H1 (cell line): ENCODE data around the gene ANXA2R. TPM values are rescaled to one million over a fixed set of nuclear protein-coding genes. Genes with fewer than 3 reads are reported as not detected.
"Not testable (repeated sequence)": the region's sequence is repeated elsewhere in the genome, so short reads cannot be mapped to it uniquely, and the experiment has no call there.

Source experiments
- CTCF ChIA-PET: fragments of 300-600 bp; sonication (Branson Sonifier 250); formaldehyde crosslinking; loops from one replicate; lab custom pipeline; 2021; ENCODE audit not compliant: partially characterized antibody; lab: Charles Lee
- POLR2A ChIA-PET: fragments of 300-600 bp; sonication (Branson Sonifier 250); formaldehyde crosslinking; loops from one replicate; lab custom pipeline; 2021; ENCODE audit warnings: inconsistent platforms; ENCODE audit not compliant: partially characterized antibody; lab: Charles Lee
- DNase-seq, 2 experiments: peaks; one replicate each; pipeline versions ENCODE4 v3.0.0 to v3.0.0-alpha.2; 2010 to 2022; ENCODE audit warnings: low spot score in 2 of 2, low read depth in 1 of 2, mixed read lengths in 1 of 2
- FAIRE-seq: peaks from 2 replicates; lab custom pipeline; 2011; peaks lifted over from hg19 to GRCh38; lab: Jason Lieb, UNC
- H2AFZ ChIP-seq: 2 replicates; pipeline ENCODE4 v1.8.1; 2012; ENCODE audit warnings: low read length, inconsistent platforms
- H2AK5ac ChIP-seq: 2 replicates; pipeline ENCODE4 v1.6.1; 2013; ENCODE audit warnings: low read depth, low read length
- H2BK120ac ChIP-seq: replicated peaks from 2 replicates; pipeline ENCODE3; 2013; ENCODE audit warnings: low read depth, low read length, inconsistent platforms
- H2BK12ac ChIP-seq: 2 replicates; pipeline ENCODE4 v1.6.1; 2013; ENCODE audit warnings: low read depth, low read length
- H2BK15ac ChIP-seq: 2 replicates; pipeline ENCODE4 v1.6.1; 2013; ENCODE audit warnings: low read length
- H2BK20ac ChIP-seq: 2 replicates; pipeline ENCODE4 v1.6.1; 2013; ENCODE audit warnings: low read length
- H2BK5ac ChIP-seq: 2 replicates; pipeline ENCODE4 v1.6.1; 2013; ENCODE audit warnings: low read depth, low read length
- H3K14ac ChIP-seq: 2 replicates; pipeline ENCODE4 v1.6.1; 2013; ENCODE audit warnings: inconsistent platforms; ENCODE audit not compliant: insufficient read length
- H3K18ac ChIP-seq: 2 replicates; pipeline ENCODE4 v1.6.1; 2013; ENCODE audit warnings: low read length; ENCODE audit errors: extremely low read depth
- H3K23ac ChIP-seq: 2 replicates; pipeline ENCODE4 v1.6.1; 2013; ENCODE audit warnings: inconsistent platforms; ENCODE audit not compliant: insufficient read length
- H3K23me2 ChIP-seq: 2 replicates; pipeline ENCODE4 v1.6.1; 2013; ENCODE audit warnings: low read depth, low read length
- H3K27ac ChIP-seq: 2 replicates; pipeline ENCODE4 v1.6.1; 2011; ENCODE audit warnings: low read depth, low read length, inconsistent platforms
- H3K27me3 ChIP-seq, 4 experiments: replicated peaks in 1 of 4; 1 replicate in 1 of 4; 2 replicates in 3 of 4; pipeline versions ENCODE4 v1.6.1 to v1.8.1; 2011 to 2013; ENCODE audit warnings: low read length in 3 of 4, mild to moderate bottlenecking in 3 of 4, inconsistent platforms in 2 of 4, mixed read lengths in 2 of 4, moderate library complexity in 1 of 4; ENCODE audit not compliant: control insufficient read depth in 3 of 4, insufficient read depth in 3 of 4; ENCODE audit errors: extremely low read depth in 1 of 4
- H3K36me3 ChIP-seq, 4 experiments: 2 replicates each; pipeline versions ENCODE4 v1.6.1 to v1.8.1; 2011 to 2013; ENCODE audit warnings: mild to moderate bottlenecking in 4 of 4, low read length in 3 of 4, moderate library complexity in 2 of 4, control low read depth in 1 of 4, inconsistent platforms in 1 of 4; ENCODE audit not compliant: insufficient read depth in 4 of 4, control insufficient read depth in 2 of 4
- H3K4ac ChIP-seq: replicated peaks from 2 replicates; pipeline ENCODE3; 2013; ENCODE audit warnings: low read length, low read depth, mixed read lengths, inconsistent platforms; ENCODE audit not compliant: insufficient read length
- H3K4me1 ChIP-seq, 4 experiments: replicated peaks in 1 of 4; 1 replicate in 1 of 4; 2 replicates in 3 of 4; pipeline versions ENCODE4 v1.6.1 to v1.8.1; 2011 to 2013; ENCODE audit warnings: low read length in 3 of 4, inconsistent platforms in 2 of 4, mixed read lengths in 1 of 4; ENCODE audit not compliant: insufficient read depth in 4 of 4, control insufficient read depth in 3 of 4
- H3K4me2 ChIP-seq, 2 experiments: 2 replicates each; pipeline versions ENCODE4 v1.6.1 to v1.8.1; 2011 to 2013; ENCODE audit warnings: low read depth in 2 of 2, low read length in 2 of 2, control low read depth in 1 of 2, inconsistent platforms in 1 of 2, mild to moderate bottlenecking in 1 of 2; ENCODE audit not compliant: insufficient read depth in 1 of 2
- H3K4me3 ChIP-seq, 4 experiments: fragments of 200-600, 300-600 bp in 1 of 4; sonication (generic), shearing (Covaris generic), sonication (Bioruptor Twin) in 1 of 4; 2 replicates each; pipeline versions ENCODE4 v1.5.1 to v1.8.1; 2011 to 2016; ENCODE audit warnings: low read length in 4 of 4, low read depth in 3 of 4, control low read depth in 2 of 4, inconsistent platforms in 2 of 4, mild to moderate bottlenecking in 2 of 4, mixed read lengths in 1 of 4, moderate library complexity in 1 of 4; ENCODE audit not compliant: insufficient read depth in 2 of 4; ENCODE audit errors: extremely low read depth in 1 of 4
- H3K56ac ChIP-seq: replicated peaks from 2 replicates; pipeline ENCODE3; 2013; ENCODE audit warnings: low read depth, mild to moderate bottlenecking, mixed read lengths, low read length, inconsistent platforms; ENCODE audit not compliant: insufficient read length
- H3K79me1 ChIP-seq: 2 replicates; pipeline ENCODE4 v1.6.1; 2013; ENCODE audit warnings: low read depth, low read length, control low read depth
- H3K79me2 ChIP-seq, 2 experiments: 2 replicates each; pipeline versions ENCODE4 v1.6.1 to v1.8.1; 2012 to 2013; ENCODE audit warnings: low read length in 2 of 2, mild to moderate bottlenecking in 2 of 2, inconsistent platforms in 1 of 2; ENCODE audit not compliant: insufficient read depth in 2 of 2, control insufficient read depth in 1 of 2
- H3K9ac ChIP-seq, 4 experiments: replicated peaks in 1 of 4; 1 replicate in 1 of 4; 2 replicates in 3 of 4; pipeline versions ENCODE4 v1.6.1 to v1.8.1; 2011 to 2013; ENCODE audit warnings: low read depth in 3 of 4, low read length in 3 of 4, control low read depth in 2 of 4, mild to moderate bottlenecking in 2 of 4, moderate library complexity in 2 of 4, inconsistent platforms in 1 of 4; ENCODE audit errors: extremely low read depth in 1 of 4
- H3K9me3 ChIP-seq, 2 experiments: 2 replicates each; pipeline versions ENCODE4 v1.6.1 to v1.8.1; 2012 to 2013; ENCODE audit warnings: mild to moderate bottlenecking in 2 of 2, moderate library complexity in 2 of 2, control low read depth in 1 of 2, inconsistent platforms in 1 of 2, low read depth in 1 of 2, low read length in 1 of 2, mixed read lengths in 1 of 2; ENCODE audit not compliant: insufficient read depth in 2 of 2
- H4K20me1 ChIP-seq, 2 experiments: replicated peaks in 1 of 2; 2 replicates each; pipeline versions ENCODE3 to v1.8.1; 2011 to 2013; ENCODE audit warnings: inconsistent platforms in 2 of 2, low read length in 2 of 2, mild to moderate bottlenecking in 1 of 2; ENCODE audit not compliant: insufficient read depth in 2 of 2, control insufficient read depth in 1 of 2
- H4K5ac ChIP-seq: 2 replicates; pipeline ENCODE4 v1.6.1; 2013; ENCODE audit warnings: low read length, low read depth, mixed read lengths, inconsistent platforms; ENCODE audit not compliant: insufficient read length
- H4K8ac ChIP-seq: 2 replicates; pipeline ENCODE4 v1.8.0; 2013; ENCODE audit warnings: mild to moderate bottlenecking, moderate library complexity, low read length, inconsistent platforms; ENCODE audit not compliant: insufficient read depth; ENCODE audit errors: extremely low read depth
- H4K91ac ChIP-seq: replicated peaks from 2 replicates; pipeline ENCODE3; 2013; ENCODE audit warnings: low read length, mixed read lengths, inconsistent platforms; ENCODE audit not compliant: insufficient read length
- WGBS, 2 experiments: shearing (Covaris generic) in 1 of 2; methylation state at CpG; one replicate each; pipeline versions ENCODE4 v1.1.6 to v1.1.7; 2013 to 2015; ENCODE audit warnings: low lambda C conversion rate in 2 of 2, mixed read lengths in 2 of 2, inconsistent platforms in 1 of 2, low coverage in 1 of 2, missing lambda C conversion rate in 1 of 2; ENCODE audit not compliant: insufficient replicate concordance in 2 of 2, insufficient coverage in 1 of 2, insufficient read length in 1 of 2; ENCODE audit errors: extremely low coverage in 1 of 2, missing lambda C conversion rate in 1 of 2; 5-methylcytosine and 5-hydroxymethylcytosine counted together
- polyA plus RNA-seq, 7 experiments: library from polyadenylated mRNA; depleted of rRNA in 3 of 7; stranded (reverse) in 5 of 7; unstranded in 2 of 7; fragments of >200 nt in 5 of 7; fragments of 200-250 nt in 2 of 7; gene quantifications; 1 replicate in 5 of 7; 2 replicates in 1 of 7; 4 replicates in 1 of 7; pipeline versions ENCODE4 v1.2.1 to v1.2.3, GENCODE V29; 2011 to 2013; ENCODE audit warnings: missing spikeins in 2 of 7, mixed read lengths in 2 of 7
- total RNA-seq: library from RNA; stranded (reverse); fragmentation: NEBNext Ultra II Directional; extraction: Animal tissue kit (Norgen Biotek cat#: 25700); gene quantifications from 2 replicates; pipeline ENCODE4 v1.2.1, GENCODE V29; 2021

Gene ANXA2R
- total and polyA plus RNA-seq, 2 of the 8 experiments (the other 6 are each of a cell fraction or from before 2014, with no cell fraction given) = 0.08 to 0.17 TPM

DNA sequence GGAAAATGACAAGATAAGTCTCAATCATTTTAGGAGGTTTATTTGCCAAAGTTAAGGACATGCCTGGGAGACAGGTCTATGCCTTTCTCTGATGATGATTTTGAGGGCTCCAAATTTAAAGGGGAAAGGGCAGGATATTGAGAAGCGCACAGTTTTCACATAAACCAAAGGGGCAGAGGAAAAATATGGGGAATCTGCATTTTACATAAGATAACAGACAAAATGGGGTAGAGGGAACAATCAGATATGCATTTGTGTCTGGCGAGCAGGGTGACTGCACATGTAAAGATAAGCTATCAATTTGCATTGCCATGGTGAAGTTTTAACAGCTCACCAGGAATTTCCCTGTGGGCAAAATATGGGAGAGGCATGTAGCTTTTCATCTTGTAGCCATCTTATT is 41.2 kb upstream of the ANXA2R start:
- DNase-seq, H3K23ac ChIP-seq, H3K23me2 ChIP-seq, H3K18ac ChIP-seq, H3K79me2 ChIP-seq, H3K4ac ChIP-seq, H3K27me3 ChIP-seq, H4K20me1 ChIP-seq, H3K79me1 ChIP-seq, H3K4me3 ChIP-seq, H2AK5ac ChIP-seq, H4K91ac ChIP-seq, H2AFZ ChIP-seq, H2BK5ac ChIP-seq, POLR2A ChIA-PET, H3K4me2 ChIP-seq, H4K8ac ChIP-seq, H2BK12ac ChIP-seq, H3K36me3 ChIP-seq, H3K4me1 ChIP-seq, H3K9ac ChIP-seq, H2BK15ac ChIP-seq, H3K14ac ChIP-seq, H3K56ac ChIP-seq, H4K5ac ChIP-seq, H3K27ac ChIP-seq, H2BK20ac ChIP-seq, FAIRE-seq, H2BK120ac ChIP-seq: not testable (repeated sequence)
- WGBS, 2 experiments = 94% methylated on average over 2 of the region's 2 CpGs; no CpG with 5 or more reads in 1 of the 2 experiments
- H3K9me3 ChIP-seq = peaks cover 8 to 12% of the 10 kb centered on the region in 2 experiments
- CTCF ChIA-PET = interaction anchor here (1.5 kb wide), 1 partner anchor 32 kb away, joined by 3 read pairs; no protein-coding TSS in a partner anchor
